Adrenal gland (tissue), 12 donors: ENCODE results near the gene ARAP2. TPM values are rescaled to one million over a fixed set of nuclear protein-coding genes. Genes with fewer than 3 reads are reported as not detected.

ENCODE experiments used
- DNase-seq, 7 donors: peaks; one replicate each; pipeline ENCODE4 v3.0.0-alpha.2; 2019 to 2020
- H3K27ac ChIP-seq, 5 donors: fragments of 200-600 bp; sonication (generic) in 4 of 5; 1 replicate in 3 of 5; 2 replicates in 2 of 5; pipeline versions ENCODE4 v1.5.1 to v1.8.0; 2016 to 2020; ENCODE audit warnings: mild to moderate bottlenecking in 1 of 5
- H3K27me3 ChIP-seq: fragments of 200-600 bp; 2 replicates; pipeline ENCODE4 v1.8.0; 2021
- H3K36me3 ChIP-seq, 2 donors: fragments of 200-600 bp; replicated peaks in 1 of 2; 1 replicate in 1 of 2; 2 replicates in 1 of 2; pipeline versions ENCODE4 v1.5.1 to v1.8.0; 2018 to 2022
- H3K4me1 ChIP-seq, 2 donors: fragments of 200-600 bp; replicated peaks in 1 of 2; 1 replicate in 1 of 2; 2 replicates in 1 of 2; pipeline versions ENCODE4 v1.5.1 to v1.8.0; 2018 to 2021
- H3K4me3 ChIP-seq, 4 donors: fragments of 200-600 bp; sonication (generic) in 3 of 4; one replicate each; pipeline ENCODE4 v1.5.1; 2016 to 2018
- H3K9me3 ChIP-seq, 3 donors: fragments of 200-600 bp; sonication (generic) in 1 of 3; replicated peaks in 1 of 3; 1 replicate in 2 of 3; 2 replicates in 1 of 3; pipeline versions ENCODE4 v1.5.1 to v1.8.0; 2016 to 2021
- POLR2A ChIP-seq, 2 donors: fragments of 450-650 bp; IDR thresholded peaks; one replicate each; pipeline ENCODE4 v1.6.1; 2017; ENCODE audit warnings: antibody characterized with exemption in 2 of 2, mild to moderate bottlenecking in 2 of 2, moderate library complexity in 1 of 2
- WGBS, 4 donors: extraction: QIAGEN DNeasy Blood & Tissue Kit in 2 of 4; methylation state at CpG; one replicate each; pipeline versions ENCODE4 v1.1.5 to v1.1.7; 2013 to 2017; 5-methylcytosine and 5-hydroxymethylcytosine counted together
- intact Hi-C, 2 donors: fragments of 100-400 bp; cut with DNase I; formaldehyde crosslinking; loops; one replicate each; pipeline versions ENCODE4 v1.14.1 to v1.15.0; 2022 to 2023
- polyA plus RNA-seq, 3 donors: library from polyadenylated mRNA; stranded (reverse); fragments of 200-250 nt in 2 of 3; fragments of 350-450 nt in 1 of 3; fragmentation: Illumina TruSeq in 1 of 3; extraction: RNeasy Lipid Tissue Mini Kit (QIAGEN cat#74804) in 1 of 3; gene quantifications; one replicate each; pipeline ENCODE4 v1.2.3, GENCODE V29; 2013 to 2014
- total RNA-seq, 9 donors: library from RNA; depleted of rRNA in 4 of 9; stranded (reverse); fragments of >200 nt in 4 of 9; fragments of 120-200 nt in 1 of 9; fragmentation: NEBNext Ultra II Directional in 1 of 9; extraction: Animal tissue kit (Norgen Biotek cat#: 25700) in 1 of 9; gene quantifications; one replicate each; pipeline versions ENCODE4 v1.1.0 to v1.2.4, GENCODE V29; 2013 to 2023
- TF ChIP-seq, protein P1 (sequence below), 6 experiments: fragments of 450-650 bp in 4 of 6; fragments of 200-600 bp in 2 of 6; sonication (generic) in 1 of 6; IDR thresholded peaks; 1 replicate in 5 of 6; 2 replicates in 1 of 6; pipeline versions ENCODE4 v1.5.1 to v1.8.0; 2016 to 2021; ENCODE audit warnings: antibody characterized with exemption in 6 of 6, mild to moderate bottlenecking in 2 of 6, moderate library complexity in 1 of 6
- donor health status: healthy with polysubstance abuse.
- donor health status: Bipolar disorder and iron deficiency.
- donor health status: DM: yes; HTN: yes; CAD: no.
- donor health status: DM: no; HTN: no; CAD: no.
- donor health status: DM: no; HTN: no; CAD: no.
- donor health status: DM: yes; HTN: yes; CAD: no.

Gene ARAP2
- total and polyA plus RNA-seq, 12 donors: 0.81 to 23.7 (median 4.4) TPM

GRCh38 chr4:36043901-36044300 lies 200.4 kb downstream of the ARAP2 start:
- Histone ChIP-seq H3K27me3 (no peaks in the 10 kb centered on the region), H3K9me3 (no peaks in the 10 kb centered on the region), H3K36me3 (no peaks in the 10 kb centered on the region), H3K4me3 (no peak overlapping the region), H3K27ac (no peak overlapping the region), H3K4me1 (no peaks in the 10 kb centered on the region)
- intact Hi-C loops: no loop called here
- whole genome bisulfite sequencing, 4 donors: 76 to 84% (median 79%) methylated on average over 6 of the region's 6 CpGs
- DNase-seq: no peak
- no peak for TF ChIP-seq POLR2A (IDR thresholded peaks at IDR 0.05)
- TF ChIP-seq, protein P1, sequence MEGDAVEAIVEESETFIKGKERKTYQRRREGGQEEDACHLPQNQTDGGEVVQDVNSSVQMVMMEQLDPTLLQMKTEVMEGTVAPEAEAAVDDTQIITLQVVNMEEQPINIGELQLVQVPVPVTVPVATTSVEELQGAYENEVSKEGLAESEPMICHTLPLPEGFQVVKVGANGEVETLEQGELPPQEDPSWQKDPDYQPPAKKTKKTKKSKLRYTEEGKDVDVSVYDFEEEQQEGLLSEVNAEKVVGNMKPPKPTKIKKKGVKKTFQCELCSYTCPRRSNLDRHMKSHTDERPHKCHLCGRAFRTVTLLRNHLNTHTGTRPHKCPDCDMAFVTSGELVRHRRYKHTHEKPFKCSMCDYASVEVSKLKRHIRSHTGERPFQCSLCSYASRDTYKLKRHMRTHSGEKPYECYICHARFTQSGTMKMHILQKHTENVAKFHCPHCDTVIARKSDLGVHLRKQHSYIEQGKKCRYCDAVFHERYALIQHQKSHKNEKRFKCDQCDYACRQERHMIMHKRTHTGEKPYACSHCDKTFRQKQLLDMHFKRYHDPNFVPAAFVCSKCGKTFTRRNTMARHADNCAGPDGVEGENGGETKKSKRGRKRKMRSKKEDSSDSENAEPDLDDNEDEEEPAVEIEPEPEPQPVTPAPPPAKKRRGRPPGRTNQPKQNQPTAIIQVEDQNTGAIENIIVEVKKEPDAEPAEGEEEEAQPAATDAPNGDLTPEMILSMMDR (IDR thresholded peaks at IDR 0.05): no peak

GRCh38 chr4:36043241-36043640 lies 201.1 kb downstream of the ARAP2 start:
- TF ChIP-seq, protein P1 (IDR thresholded peaks at IDR 0.05): no peak
- no peak for TF ChIP-seq POLR2A (IDR thresholded peaks at IDR 0.05)
- H3K27me3 ChIP-seq: no peaks in the 10 kb centered on the region
- no peak for DNase-seq
- H3K9me3 ChIP-seq: no peaks in the 10 kb centered on the region
- H3K4me3 ChIP-seq: no peak overlapping the region
- H3K27ac ChIP-seq: no peak overlapping the region
- intact Hi-C loops: no loop called here
- no peaks in the 10 kb centered on the region for H3K4me1 ChIP-seq
- H3K36me3 ChIP-seq: no peaks in the 10 kb centered on the region
- 77 to 85% (median 82%) methylated on average over 4 of the region's 4 CpGs for WGBS, 4 donors

DNA sequence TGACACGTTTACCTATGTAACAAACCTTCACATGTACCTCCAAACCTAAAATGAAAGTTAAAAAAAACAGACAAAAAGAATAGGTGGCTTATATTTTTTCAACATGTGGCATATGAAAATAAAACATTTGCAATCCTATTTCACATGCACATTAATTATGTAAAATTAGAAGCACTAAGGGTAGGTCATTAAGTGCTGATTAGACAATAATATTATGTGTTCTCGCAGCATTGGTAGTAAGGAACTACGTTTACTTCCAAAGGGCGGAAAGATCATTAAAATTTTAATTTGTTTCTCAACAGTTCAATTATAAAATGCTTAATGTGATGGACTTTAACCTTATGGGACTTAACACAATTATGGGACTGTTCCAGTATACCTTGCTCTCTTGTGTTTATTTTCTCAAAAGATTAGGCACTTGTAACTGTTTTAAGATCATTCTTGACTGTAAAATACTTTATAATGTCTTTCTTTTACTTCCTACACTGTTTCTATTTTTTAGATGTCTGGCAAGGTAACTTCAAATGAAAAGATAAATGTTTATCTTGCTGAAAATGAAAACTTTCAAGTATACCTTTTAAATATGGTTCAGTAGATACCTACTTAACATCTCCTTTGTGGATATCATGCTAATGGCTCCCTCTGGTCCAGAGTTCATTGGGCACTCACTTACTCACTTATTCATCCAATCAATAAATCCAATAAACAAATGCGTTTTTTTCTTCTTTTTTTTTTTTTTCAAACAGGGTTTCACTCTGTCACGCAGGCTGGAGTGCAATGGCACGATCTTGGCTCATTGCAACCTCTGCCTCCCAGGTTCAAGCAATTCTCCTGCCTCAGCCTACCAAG lies 202.0 kb downstream of the ARAP2 start:
- no peak overlapping the region for H3K4me3 ChIP-seq
- H3K4me1 ChIP-seq: no peaks in the 10 kb centered on the region
- TF ChIP-seq POLR2A (IDR thresholded peaks at IDR 0.05): no peak
- TF ChIP-seq, protein P1 (IDR thresholded peaks at IDR 0.05): no peak
- no peaks in the 10 kb centered on the region for H3K36me3 ChIP-seq
- no peak overlapping the region for H3K27ac ChIP-seq
- DNase-seq: no peak
- intact Hi-C loops: no loop called here
- H3K9me3 ChIP-seq: no peaks in the 10 kb centered on the region
- H3K27me3 ChIP-seq: no peaks in the 10 kb centered on the region
- WGBS, 4 donors: 73 to 83% (median 74%) methylated on average over 7 of the region's 7 CpGs

GRCh38 chr4:36041340-36041739 lies 203.0 kb downstream of the ARAP2 start:
- no peak for DNase-seq
- WGBS, 4 donors: 26 to 56% (median 46%) methylated on average over 1 of the region's 1 CpG
- intact Hi-C loops: no loop called here
- H3K27ac ChIP-seq: no peak overlapping the region
- H3K36me3 ChIP-seq: no peaks in the 10 kb centered on the region
- no peaks in the 10 kb centered on the region for H3K27me3 ChIP-seq
- no peak overlapping the region for H3K4me3 ChIP-seq
- H3K4me1 ChIP-seq: no peaks in the 10 kb centered on the region
- TF ChIP-seq POLR2A (IDR thresholded peaks at IDR 0.05): no peak
- TF ChIP-seq, protein P1 (IDR thresholded peaks at IDR 0.05): no peak
- H3K9me3 ChIP-seq: no peaks in the 10 kb centered on the region
